ENCODE results near the gene SGPP1.
"Not testable (repeated sequence)": the region's sequence is repeated elsewhere in the genome, so short reads cannot be mapped to it uniquely, and the experiment has no call there.

SGPP1 gene

GRCh38 chr14:63725786-63726460, 1.9 kb downstream of the SGPP1 start:
- H3K4me3 ChIP-seq (ENCODE audit: low read depth, low read length) = peak overlapping the region; percentile 88
- no peak overlapping the region for H3K27ac ChIP-seq (ENCODE audit: low read depth, low read length)
- H3K27me3 ChIP-seq (ENCODE audit: control insufficient read depth, insufficient read depth, low read length) = peaks cover 15% of the 10 kb centered on the region
- peaks cover 3% of the 10 kb centered on the region; the same call in 1 of the 2 replicates for H3K4me1 ChIP-seq (ENCODE audit: control insufficient read depth, insufficient read depth, low read length)
- H3K9me3 ChIP-seq (ENCODE audit: control insufficient read depth, insufficient read depth, low read depth, low read length) = no peaks in the 10 kb centered on the region
- H3K36me3 ChIP-seq (ENCODE audit: control insufficient read depth, insufficient read depth, low read length) = no peaks in the 10 kb centered on the region
- H3K9ac ChIP-seq (ENCODE audit: low read length) = no peak overlapping the region

GRCh38 chr14:63717702-63718101, 10.2 kb downstream of the SGPP1 start:
- Histone ChIP-seq H3K36me3 (ENCODE audit: control insufficient read depth, insufficient read depth, low read length) (no peaks in the 10 kb centered on the region), H3K4me3 (ENCODE audit: low read depth, low read length) (no peak overlapping the region), H3K27me3 (ENCODE audit: control insufficient read depth, insufficient read depth, low read length) (no peaks in the 10 kb centered on the region), H3K4me1 (ENCODE audit: control insufficient read depth, insufficient read depth, low read length) (no peaks in the 10 kb centered on the region), H3K9me3 (ENCODE audit: control insufficient read depth, insufficient read depth, low read depth, low read length) (peaks cover 11% of the 10 kb centered on the region), H3K27ac (ENCODE audit: low read depth, low read length) (no peak overlapping the region), H3K9ac (ENCODE audit: low read length) (no peak overlapping the region)

- Histone ChIP-seq H3K9ac (ENCODE audit: low read length) (no peak overlapping the region), H3K4me1 (ENCODE audit: control insufficient read depth, insufficient read depth, low read length) (no peaks in the 10 kb centered on the region), H3K27me3 (ENCODE audit: control insufficient read depth, insufficient read depth, low read length) (no peaks in the 10 kb centered on the region), H3K27ac (ENCODE audit: low read depth, low read length) (no peak overlapping the region), H3K9me3 (ENCODE audit: control insufficient read depth, insufficient read depth, low read depth, low read length) (peaks cover 11% of the 10 kb centered on the region), H3K36me3 (ENCODE audit: control insufficient read depth, insufficient read depth, low read length) (no peaks in the 10 kb centered on the region), H3K4me3 (ENCODE audit: low read depth, low read length) (no peak overlapping the region)
Measured at GRCh38 chr14:63715360-63715759, 12.5 kb downstream of the SGPP1 start.

GRCh38 chr14:63713764-63714163, 14.1 kb downstream of the SGPP1 start:
- no peaks in the 10 kb centered on the region for H3K36me3 ChIP-seq (ENCODE audit: control insufficient read depth, insufficient read depth, low read length)
- H3K27ac ChIP-seq (ENCODE audit: low read depth, low read length) = no peak overlapping the region

DNA sequence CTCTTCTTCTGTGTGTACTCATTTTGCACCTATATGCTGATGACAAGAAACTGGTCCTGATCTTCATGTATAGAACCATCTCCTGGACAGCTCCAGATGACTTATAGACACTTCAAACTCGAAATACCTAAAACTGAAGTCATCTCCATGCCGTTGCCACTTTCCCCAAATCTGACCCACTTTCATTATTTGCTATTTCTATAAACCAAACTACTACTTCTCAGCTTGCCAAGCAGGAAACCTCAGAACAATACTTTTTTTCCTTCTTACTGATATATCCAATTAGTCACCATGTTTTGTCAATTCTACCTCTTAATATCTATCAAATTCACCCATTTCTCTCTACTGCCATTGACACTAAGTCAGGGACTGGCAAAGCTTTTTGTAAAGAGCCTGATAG, 14.8 kb downstream of the SGPP1 start:
- Histone ChIP-seq H3K9ac (ENCODE audit: low read length) (no peak overlapping the region), H3K27me3 (ENCODE audit: control insufficient read depth, insufficient read depth, low read length) (no peaks in the 10 kb centered on the region), H3K27ac (ENCODE audit: low read depth, low read length) (no peak overlapping the region), H3K4me1 (ENCODE audit: control insufficient read depth, insufficient read depth, low read length) (no peaks in the 10 kb centered on the region), H3K4me3 (ENCODE audit: low read depth, low read length) (no peak overlapping the region), H3K36me3 (ENCODE audit: control insufficient read depth, insufficient read depth, low read length) (no peaks in the 10 kb centered on the region), H3K9me3 (ENCODE audit: control insufficient read depth, insufficient read depth, low read depth, low read length) (peaks cover 11% of the 10 kb centered on the region)

More at GRCh38 chr14:63713764-63714163, 14.1 kb downstream of the SGPP1 start:
- H3K9ac ChIP-seq (ENCODE audit: low read length) = no peak overlapping the region
- peaks cover 11% of the 10 kb centered on the region for H3K9me3 ChIP-seq (ENCODE audit: control insufficient read depth, insufficient read depth, low read depth, low read length)
- H3K4me3 ChIP-seq (ENCODE audit: low read depth, low read length) = no peak overlapping the region
- no peaks in the 10 kb centered on the region for H3K27me3 ChIP-seq (ENCODE audit: control insufficient read depth, insufficient read depth, low read length)
- no peaks in the 10 kb centered on the region for H3K4me1 ChIP-seq (ENCODE audit: control insufficient read depth, insufficient read depth, low read length)

- H3K36me3 ChIP-seq (ENCODE audit: control insufficient read depth, insufficient read depth, low read length) = no peaks in the 10 kb centered on the region
- H3K9ac ChIP-seq (ENCODE audit: low read length) = no peak overlapping the region
- no peak overlapping the region for H3K4me3 ChIP-seq (ENCODE audit: low read depth, low read length)
- no peaks in the 10 kb centered on the region for H3K4me1 ChIP-seq (ENCODE audit: control insufficient read depth, insufficient read depth, low read length)
- no peak overlapping the region for H3K27ac ChIP-seq (ENCODE audit: low read depth, low read length)
- no peaks in the 10 kb centered on the region for H3K27me3 ChIP-seq (ENCODE audit: control insufficient read depth, insufficient read depth, low read length)
- H3K9me3 ChIP-seq (ENCODE audit: control insufficient read depth, insufficient read depth, low read depth, low read length) = peaks cover 2% of the 10 kb centered on the region; the same call in 1 of the 2 replicates
Measured at GRCh38 chr14:63712123-63712522, 15.7 kb downstream of the SGPP1 start.

GRCh38 chr14:63710497-63710896, 17.4 kb downstream of the SGPP1 start:
- no peak overlapping the region for H3K4me3 ChIP-seq (ENCODE audit: low read depth, low read length)
- no peaks in the 10 kb centered on the region for H3K36me3 ChIP-seq (ENCODE audit: control insufficient read depth, insufficient read depth, low read length)
- H3K4me1 ChIP-seq (ENCODE audit: control insufficient read depth, insufficient read depth, low read length) = no peaks in the 10 kb centered on the region
- no peak overlapping the region for H3K9ac ChIP-seq (ENCODE audit: low read length)
- no peaks in the 10 kb centered on the region for H3K9me3 ChIP-seq (ENCODE audit: control insufficient read depth, insufficient read depth, low read depth, low read length)
- no peaks in the 10 kb centered on the region for H3K27me3 ChIP-seq (ENCODE audit: control insufficient read depth, insufficient read depth, low read length)
- no peak overlapping the region for H3K27ac ChIP-seq (ENCODE audit: low read depth, low read length)

- H3K4me3 ChIP-seq (ENCODE audit: low read depth, low read length) = no peak overlapping the region
- no peak overlapping the region for H3K9ac ChIP-seq (ENCODE audit: low read length)
- H3K9me3 ChIP-seq (ENCODE audit: control insufficient read depth, insufficient read depth, low read depth, low read length) = no peaks in the 10 kb centered on the region
- H3K27me3 ChIP-seq (ENCODE audit: control insufficient read depth, insufficient read depth, low read length) = no peaks in the 10 kb centered on the region
- H3K4me1 ChIP-seq (ENCODE audit: control insufficient read depth, insufficient read depth, low read length) = no peaks in the 10 kb centered on the region
- H3K27ac ChIP-seq (ENCODE audit: low read depth, low read length) = no peak overlapping the region
- no peaks in the 10 kb centered on the region for H3K36me3 ChIP-seq (ENCODE audit: control insufficient read depth, insufficient read depth, low read length)
Measured at GRCh38 chr14:63709589-63709988, 18.3 kb downstream of the SGPP1 start.

DNA sequence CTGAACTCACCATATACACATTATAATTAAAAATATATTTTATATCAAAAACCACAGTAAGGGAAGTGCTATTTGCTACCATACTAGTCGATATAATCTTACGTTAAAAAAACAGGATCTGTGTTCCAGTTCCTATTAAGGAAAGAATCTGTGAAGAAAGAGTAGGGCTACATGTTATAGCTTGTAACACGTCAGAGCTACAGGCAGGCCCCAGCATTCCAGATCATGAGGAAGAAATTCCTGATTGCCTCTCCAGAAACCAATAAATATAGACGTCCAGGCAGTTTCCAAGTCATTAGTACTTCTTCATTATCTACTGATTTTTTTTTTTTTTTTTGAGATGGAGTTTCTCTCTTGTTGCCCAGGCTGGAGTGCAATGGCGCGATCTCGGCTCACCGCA, 20.6 kb downstream of the SGPP1 start:
- Histone ChIP-seq H3K27me3 (ENCODE audit: control insufficient read depth, insufficient read depth, low read length) (no peaks in the 10 kb centered on the region), H3K4me3 (ENCODE audit: low read depth, low read length) (no peak overlapping the region), H3K27ac (ENCODE audit: low read depth, low read length) (no peak overlapping the region), H3K4me1 (ENCODE audit: control insufficient read depth, insufficient read depth, low read length) (no peaks in the 10 kb centered on the region), H3K9me3 (ENCODE audit: control insufficient read depth, insufficient read depth, low read depth, low read length) (no peaks in the 10 kb centered on the region), H3K36me3 (ENCODE audit: control insufficient read depth, insufficient read depth, low read length) (no peaks in the 10 kb centered on the region), H3K9ac (ENCODE audit: low read length) (no peak overlapping the region)

DNA sequence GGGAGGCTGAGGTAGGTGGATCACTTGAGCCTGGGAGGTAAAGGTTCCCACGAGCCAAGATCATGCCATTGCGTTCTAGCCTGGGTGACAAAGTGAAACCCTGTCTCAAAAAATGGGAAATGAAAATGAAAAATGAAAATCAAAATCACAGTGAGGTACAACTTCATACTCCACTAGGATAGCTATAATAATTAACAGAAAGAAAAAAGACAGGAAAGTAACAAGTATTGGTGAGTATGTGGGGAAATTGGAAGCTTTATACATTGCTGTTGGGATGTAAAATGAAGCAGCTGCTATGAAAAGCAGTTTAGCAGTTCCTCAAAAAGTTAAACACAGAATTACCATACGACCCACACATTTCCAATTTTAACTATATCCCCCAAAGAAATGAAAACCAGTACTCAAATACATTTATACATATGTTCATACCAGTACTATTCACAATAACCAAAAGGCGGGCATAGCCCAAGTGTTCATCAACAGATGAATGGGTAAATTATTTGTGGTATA, 22.2 kb downstream of the SGPP1 start:
- no peaks in the 10 kb centered on the region for H3K4me1 ChIP-seq (ENCODE audit: control insufficient read depth, insufficient read depth, low read length)
- no peaks in the 10 kb centered on the region for H3K9me3 ChIP-seq (ENCODE audit: control insufficient read depth, insufficient read depth, low read depth, low read length)
- no peaks in the 10 kb centered on the region for H3K36me3 ChIP-seq (ENCODE audit: control insufficient read depth, insufficient read depth, low read length)
- no peak overlapping the region for H3K9ac ChIP-seq (ENCODE audit: low read length)
- H3K4me3 ChIP-seq (ENCODE audit: low read depth, low read length) = no peak overlapping the region
- H3K27ac ChIP-seq (ENCODE audit: low read depth, low read length) = no peak overlapping the region
- H3K27me3 ChIP-seq (ENCODE audit: control insufficient read depth, insufficient read depth, low read length) = no peaks in the 10 kb centered on the region

DNA sequence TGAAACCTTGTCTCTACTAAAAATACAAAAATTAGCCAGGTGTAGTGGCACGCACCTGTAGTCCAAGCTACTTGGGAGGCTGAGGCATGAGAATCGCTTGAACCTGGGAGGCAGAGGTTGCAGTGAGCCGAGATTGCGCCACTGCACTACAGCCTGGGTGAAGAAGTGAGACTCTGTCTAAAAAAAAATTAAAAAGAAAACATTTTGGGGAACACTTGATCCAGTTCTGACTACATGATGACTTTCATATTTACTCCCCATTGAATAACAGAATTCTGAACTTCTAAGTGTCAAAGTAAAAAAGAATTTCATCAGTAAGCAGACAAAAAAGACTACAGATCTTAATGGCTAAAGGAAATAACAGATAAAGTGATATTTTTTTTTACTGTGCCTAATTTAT, 25.3 kb downstream of the SGPP1 start:
- H3K4me3 ChIP-seq (ENCODE audit: low read depth, low read length); H3K9ac ChIP-seq (ENCODE audit: low read length); H3K27me3 ChIP-seq (ENCODE audit: control insufficient read depth, insufficient read depth, low read length); H3K9me3 ChIP-seq (ENCODE audit: control insufficient read depth, insufficient read depth, low read depth, low read length); H3K27ac ChIP-seq (ENCODE audit: low read depth, low read length); H3K4me1 ChIP-seq (ENCODE audit: control insufficient read depth, insufficient read depth, low read length); H3K36me3 ChIP-seq (ENCODE audit: control insufficient read depth, insufficient read depth, low read length): not testable (repeated sequence)
